Upper lobe of left lung (tissue), 4 donors: ENCODE results near the gene RFX1.
"Not testable (repeated sequence)": the region's sequence is repeated elsewhere in the genome, so short reads cannot be mapped to it uniquely, and the experiment has no call there.

ENCODE experiments used
- CTCF ChIP-seq, 6 experiments: fragments of 450-650 bp in 4 of 6; fragments of 200-600 bp in 2 of 6; sonication (generic) in 2 of 6; IDR thresholded peaks; one replicate each; pipeline ENCODE4 v1.5.1; 2016 to 2019; ENCODE audit warnings: antibody characterized with exemption in 6 of 6
- POLR2A ChIP-seq, 4 donors: fragments of 450-650 bp; IDR thresholded peaks; one replicate each; pipeline ENCODE4 v1.5.1; 2016 to 2017; ENCODE audit warnings: antibody characterized with exemption in 4 of 4, mild to moderate bottlenecking in 2 of 4

GRCh38 chr19:13971868-13972267 lies 34.3 kb downstream of the RFX1 start:
- TF ChIP-seq POLR2A, CTCF (IDR thresholded peaks at IDR 0.05): not testable (repeated sequence)
